HG03045 (cell line): ENCODE results near the gene IGFBP3.
"Not testable (repeated sequence)": the region's sequence is repeated elsewhere in the genome, so short reads cannot be mapped to it uniquely, and the experiment has no call there.

Experiments used
- ATAC-seq: cut with Tn5 transposase; IDR thresholded peaks from one replicate; pipeline ENCODE4 v1.9.1; 2021; ENCODE audit warnings: mild to moderate bottlenecking, moderate library complexity; ENCODE audit not compliant: unreplicated experiment

The IGFBP3 gene, protein sequence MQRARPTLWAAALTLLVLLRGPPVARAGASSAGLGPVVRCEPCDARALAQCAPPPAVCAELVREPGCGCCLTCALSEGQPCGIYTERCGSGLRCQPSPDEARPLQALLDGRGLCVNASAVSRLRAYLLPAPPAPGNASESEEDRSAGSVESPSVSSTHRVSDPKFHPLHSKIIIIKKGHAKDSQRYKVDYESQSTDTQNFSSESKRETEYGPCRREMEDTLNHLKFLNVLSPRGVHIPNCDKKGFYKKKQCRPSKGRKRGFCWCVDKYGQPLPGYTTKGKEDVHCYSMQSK

GRCh38 chr7:45920502-45921380 lies at the start of gene IGFBP3:
Gene IGFBP3 (minus strand): TSS chr7:45921272. CDS start chr7:45921140, 132 bp downstream.
- no peak for ATAC-seq

DNA sequence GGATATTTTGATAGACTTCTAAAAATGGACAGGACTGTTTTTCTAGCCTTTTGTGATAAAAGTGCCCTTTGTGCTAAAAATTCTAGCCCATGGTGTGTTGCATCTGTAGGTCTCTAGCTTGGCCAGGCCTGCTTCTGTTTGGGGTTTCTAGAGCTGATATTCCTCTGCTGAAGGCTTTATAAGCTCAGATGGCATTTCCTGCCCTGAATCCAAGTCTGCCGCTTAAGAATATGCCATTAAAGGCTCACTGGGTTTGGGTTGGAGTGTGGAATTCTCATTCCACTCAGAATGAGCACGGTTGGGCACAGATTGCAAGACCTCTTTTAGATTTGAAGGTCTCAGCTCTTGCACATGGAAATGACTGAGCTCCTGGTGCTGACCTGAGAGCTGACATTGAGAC lies 49.4 kb upstream of the IGFBP3 start:
- no peak for ATAC-seq

GRCh38 chr7:45969940-45970339 lies 48.9 kb upstream of the IGFBP3 start:
- no peak for ATAC-seq

GRCh38 chr7:45968856-45969541 lies 47.9 kb upstream of the IGFBP3 start:
- ATAC-seq: no peak

- no peak for ATAC-seq
Measured at GRCh38 chr7:45968312-45968711, 47.2 kb upstream of the IGFBP3 start.

GRCh38 chr7:45967591-45968157 lies 46.6 kb upstream of the IGFBP3 start:
- ATAC-seq: no peak

- ATAC-seq: no peak
Measured at GRCh38 chr7:45962861-45963260, 41.8 kb upstream of the IGFBP3 start.

GRCh38 chr7:45957721-45958120 lies 36.6 kb upstream of the IGFBP3 start:
- no peak for ATAC-seq

DNA sequence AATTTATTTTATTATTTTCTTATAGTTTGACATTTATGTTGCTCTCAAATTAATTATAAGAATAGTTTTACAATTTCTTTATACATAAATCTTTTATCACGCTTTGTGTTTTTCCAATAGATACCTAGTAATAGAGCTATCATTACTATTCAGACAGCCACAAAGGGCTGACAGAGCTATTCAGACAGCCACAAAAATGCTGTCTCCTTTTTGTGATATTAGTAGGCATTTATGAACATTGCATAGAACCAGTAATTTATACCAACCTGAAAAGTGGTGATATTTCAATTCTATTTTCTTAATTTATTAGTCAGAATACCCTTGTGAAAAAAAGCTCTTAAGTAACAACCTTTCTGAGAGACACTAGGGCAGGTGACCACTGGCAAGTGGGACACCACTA lies 34.2 kb upstream of the IGFBP3 start:
- no peak for ATAC-seq

DNA sequence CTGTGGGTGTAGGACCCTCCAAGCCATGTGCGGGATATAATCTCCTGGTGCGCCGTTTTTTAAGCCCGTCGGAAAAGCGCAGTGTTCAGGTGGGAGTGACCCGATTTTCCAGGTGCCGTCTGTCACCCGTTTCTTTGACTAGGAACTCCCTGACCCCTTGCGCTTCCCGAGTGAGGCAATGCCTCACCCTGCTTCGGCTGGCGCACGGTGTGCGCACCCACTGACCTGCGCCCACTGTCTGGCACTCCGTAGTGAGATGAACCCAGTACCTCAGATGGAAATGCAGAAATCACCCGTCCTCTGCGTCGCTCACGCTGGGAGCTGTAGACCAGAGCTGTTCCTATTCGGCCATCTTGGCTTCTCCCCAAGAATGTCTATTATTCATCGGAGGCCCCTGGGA lies 32.0 kb upstream of the IGFBP3 start:
- ATAC-seq: not testable (repeated sequence)

DNA sequence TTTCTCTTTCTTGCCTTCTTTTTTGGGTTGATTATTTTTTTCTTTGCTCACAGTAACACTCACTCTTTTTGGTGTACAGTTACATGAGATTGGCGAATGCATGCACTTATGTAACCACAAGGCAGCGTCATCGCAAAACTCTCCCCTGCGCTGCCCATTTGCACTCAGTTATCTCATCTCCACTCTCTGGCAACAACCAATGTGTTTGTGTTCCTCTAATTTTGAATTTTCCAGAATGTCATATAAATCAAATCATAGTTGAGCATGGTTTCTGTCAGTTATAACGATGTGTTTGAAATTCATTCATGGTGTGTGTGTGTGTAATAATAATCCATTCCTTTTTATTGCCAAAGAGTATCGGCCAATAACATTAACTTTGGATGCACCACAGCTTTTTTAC lies 23.0 kb upstream of the IGFBP3 start:
- ATAC-seq: no peak

- no peak for ATAC-seq
Measured at GRCh38 chr7:45940939-45941338, 19.9 kb upstream of the IGFBP3 start.

DNA sequence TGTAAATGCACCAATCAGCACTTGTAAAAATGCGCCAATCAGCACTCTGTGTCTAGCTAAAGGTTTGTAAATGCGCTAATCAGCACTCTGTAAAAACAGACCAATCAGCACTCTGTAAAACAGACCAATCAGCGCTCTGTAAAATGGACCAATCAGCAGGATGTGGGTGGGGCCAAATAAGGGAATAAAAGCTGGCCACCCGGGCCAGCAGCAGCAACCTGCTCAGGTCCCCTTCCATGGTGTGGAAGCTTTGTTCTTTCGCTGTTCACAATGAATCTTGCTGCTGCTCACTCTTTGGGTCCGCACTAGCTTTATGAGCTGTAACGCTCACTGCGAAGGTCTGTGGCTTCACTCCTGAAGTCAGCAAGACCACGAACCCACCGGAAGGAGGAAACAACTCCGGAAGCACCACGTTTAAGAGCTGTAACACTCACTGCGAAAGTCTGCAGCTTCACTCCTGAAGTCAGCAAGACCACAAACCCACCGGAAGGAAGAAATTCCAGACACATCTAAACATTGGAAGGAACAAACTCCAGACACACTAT lies 19.2 kb upstream of the IGFBP3 start:
- ATAC-seq: not testable (repeated sequence)

DNA sequence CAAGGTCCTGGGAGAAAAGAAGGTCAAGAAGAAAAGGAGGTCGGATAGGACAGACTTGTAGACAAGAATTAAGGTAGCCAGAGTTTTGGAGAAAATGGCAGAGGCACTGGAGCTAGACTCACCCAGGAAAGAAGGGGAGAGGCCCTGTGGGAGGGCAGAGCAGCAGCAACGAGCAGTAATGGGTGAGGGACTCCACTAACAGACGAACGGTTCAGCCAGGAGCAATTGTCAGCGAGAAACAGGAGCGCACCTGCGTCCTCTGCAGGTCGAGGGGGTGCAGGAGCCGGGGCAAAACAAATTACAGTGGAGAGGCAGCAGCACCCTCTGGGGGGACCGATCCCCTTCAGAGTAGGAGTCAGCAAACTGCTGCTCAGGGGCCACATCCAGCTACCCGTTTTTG lies 18.5 kb upstream of the IGFBP3 start:
- no peak for ATAC-seq

GRCh38 chr7:45938626-45939302 lies 17.7 kb upstream of the IGFBP3 start:
- no peak for ATAC-seq

DNA sequence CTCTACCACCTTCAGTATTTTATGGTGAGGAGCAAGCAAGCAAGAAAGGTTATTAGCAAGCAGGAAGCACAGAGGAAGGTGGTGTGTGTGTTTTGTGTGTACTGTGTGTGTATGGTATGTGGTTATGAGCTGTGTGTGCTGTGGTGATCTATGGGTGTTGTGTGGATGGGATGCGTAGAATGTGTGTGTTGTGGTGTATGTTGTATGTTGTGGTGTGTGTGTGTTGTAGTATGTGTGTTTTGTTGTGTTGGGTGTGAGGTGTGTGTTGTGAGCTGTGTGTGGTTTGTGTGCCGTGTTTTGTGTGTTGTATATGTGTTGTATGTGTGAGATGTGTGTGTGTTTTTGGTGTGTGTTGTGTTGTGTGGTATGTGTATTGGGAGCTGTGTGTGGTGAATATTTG lies 16.8 kb upstream of the IGFBP3 start:
- no peak for ATAC-seq

DNA sequence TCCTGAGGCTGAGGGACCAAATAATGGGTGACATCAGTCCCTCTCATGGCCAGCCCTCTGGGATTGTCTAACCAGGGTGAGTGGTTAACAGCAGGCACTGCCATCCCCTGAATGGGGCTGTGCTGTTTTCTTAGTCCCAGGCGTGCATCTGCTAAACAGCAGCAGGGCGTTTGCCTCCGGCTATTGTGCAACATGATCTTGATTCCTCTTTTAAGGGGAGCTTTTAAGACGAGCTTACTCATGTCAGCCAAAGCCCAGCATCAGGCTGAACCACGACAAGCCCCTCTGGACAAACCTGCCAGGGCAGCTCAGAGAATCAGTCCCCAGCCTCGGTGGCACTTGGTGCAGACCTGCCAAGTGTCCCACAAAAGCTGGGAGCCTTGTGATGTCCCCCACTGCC lies 16.2 kb upstream of the IGFBP3 start:
- no peak for ATAC-seq

- no peak for ATAC-seq
Measured at GRCh38 chr7:45930967-45931366, 9.9 kb upstream of the IGFBP3 start.

DNA sequence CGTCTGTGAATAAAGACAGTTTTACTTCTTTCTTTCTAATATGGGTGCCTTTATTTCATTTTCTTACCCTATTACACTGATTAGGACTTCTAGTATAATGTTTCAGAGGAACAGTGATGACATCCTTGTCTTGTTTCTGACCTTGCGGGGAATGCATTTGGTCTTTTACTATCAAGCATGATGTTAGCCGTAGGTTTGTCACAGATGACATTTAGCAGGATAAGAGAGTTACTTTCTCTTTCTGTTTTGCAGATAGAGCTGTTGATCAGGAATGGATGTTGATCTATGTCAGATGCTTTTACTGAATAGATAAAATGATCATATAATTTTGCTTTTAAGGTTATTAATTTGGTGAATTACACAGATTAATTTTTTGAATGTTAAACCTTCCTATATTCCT lies 6.6 kb upstream of the IGFBP3 start:
- no peak for ATAC-seq

DNA sequence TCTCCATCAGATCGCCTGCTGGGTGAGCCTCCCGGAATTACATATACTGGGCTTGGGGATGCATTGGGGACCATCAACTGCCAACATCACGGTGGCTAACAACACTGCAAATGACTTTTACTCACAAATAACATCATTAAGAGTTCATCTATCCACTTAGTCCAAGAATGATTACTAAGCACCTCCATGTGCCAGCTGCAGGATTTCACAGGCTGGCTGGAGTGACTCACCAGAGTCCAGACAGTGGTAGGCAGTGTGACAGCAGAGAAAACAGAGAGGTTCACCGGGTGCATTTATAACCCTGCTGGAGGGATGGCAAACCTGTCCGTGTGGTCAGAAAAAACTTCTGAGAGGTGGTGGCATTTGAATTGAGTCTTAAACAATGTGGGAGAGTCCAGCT lies 3.2 kb upstream of the IGFBP3 start:
- ATAC-seq: no peak
